ENCODE results near the gene PI4K2A. TPM values are rescaled to one million over a fixed set of nuclear protein-coding genes. Genes with fewer than 3 reads are reported as not detected.

PI4K2A gene
- polyA plus RNA-seq, 6 donors from 2014 or later: 5.1 to 7.9 (median 6.4) TPM

DNA sequence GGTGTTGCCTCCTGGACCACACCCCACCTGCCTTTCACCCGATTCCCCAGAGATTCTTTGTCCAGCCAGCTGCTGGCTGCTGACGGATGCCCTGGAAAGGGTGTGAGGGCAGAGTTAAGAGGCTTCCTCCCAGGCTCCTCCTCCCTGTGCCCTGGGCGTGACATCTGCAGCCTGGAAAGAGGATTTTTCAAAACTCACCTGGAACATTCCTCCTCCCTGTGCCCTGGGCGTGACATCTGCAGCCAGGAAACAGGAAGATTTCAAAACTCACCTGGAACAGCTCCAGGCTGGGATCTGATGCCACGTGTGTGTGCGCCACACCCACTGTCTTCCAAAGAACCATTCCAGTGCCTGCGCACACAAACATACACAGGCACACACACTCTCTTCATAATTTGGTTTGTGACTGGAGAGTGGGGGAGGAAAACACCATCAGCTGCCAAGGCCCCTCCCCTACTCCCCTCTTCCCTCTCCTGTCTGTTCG lies 78.2 kb downstream of the PI4K2A start:
- Mint-ChIP-seq H3K27ac (no peak overlapping the region), H3K4me3 (no peak overlapping the region), H3K9me3 (no peaks in the 10 kb centered on the region), H3K4me1 (peaks cover 4 to 11% (median 10%) of the 10 kb centered on the region in 3 donors), H3K27me3 (peaks cover 5 to 14% (median 6%) of the 10 kb centered on the region in 3 donors), H3K36me3 (no peaks in the 10 kb centered on the region)
- DNase-seq: no peak
- no peak for ATAC-seq (ENCODE audit: low read depth in 2 of 2)

DNA sequence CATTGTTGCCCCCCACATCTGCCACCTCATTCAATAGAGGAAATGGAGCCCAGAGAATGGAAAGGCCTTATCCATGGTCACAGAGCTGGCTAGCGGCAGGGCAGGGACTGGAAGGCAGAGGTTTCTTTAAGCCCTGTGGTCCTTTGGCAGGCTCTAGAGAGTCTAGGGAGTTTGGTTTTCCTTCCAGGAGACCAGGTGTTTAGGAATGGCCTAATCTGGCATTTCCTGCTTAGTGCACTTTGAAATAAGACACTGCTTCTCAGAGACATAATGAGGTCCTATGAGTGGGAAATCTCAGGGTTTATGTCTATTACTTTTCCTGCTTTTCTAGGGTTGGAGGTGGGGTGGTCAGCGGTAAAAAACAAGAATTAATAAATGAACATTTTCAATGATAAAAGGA lies 79.1 kb downstream of the PI4K2A start:
- Mint-ChIP-seq H3K27ac (no peak overlapping the region), H3K4me3 (no peak overlapping the region), H3K4me1 (peaks cover 0 to 9% (median under 1%) of the 10 kb centered on the region in 3 donors), H3K9me3 (no peaks in the 10 kb centered on the region), H3K27me3 (peaks cover 3 to 14% (median 5%) of the 10 kb centered on the region in 3 donors), H3K36me3 (no peaks in the 10 kb centered on the region)
- ATAC-seq (ENCODE audit: low read depth in 2 of 2): no peak
- no peak for DNase-seq

DNA sequence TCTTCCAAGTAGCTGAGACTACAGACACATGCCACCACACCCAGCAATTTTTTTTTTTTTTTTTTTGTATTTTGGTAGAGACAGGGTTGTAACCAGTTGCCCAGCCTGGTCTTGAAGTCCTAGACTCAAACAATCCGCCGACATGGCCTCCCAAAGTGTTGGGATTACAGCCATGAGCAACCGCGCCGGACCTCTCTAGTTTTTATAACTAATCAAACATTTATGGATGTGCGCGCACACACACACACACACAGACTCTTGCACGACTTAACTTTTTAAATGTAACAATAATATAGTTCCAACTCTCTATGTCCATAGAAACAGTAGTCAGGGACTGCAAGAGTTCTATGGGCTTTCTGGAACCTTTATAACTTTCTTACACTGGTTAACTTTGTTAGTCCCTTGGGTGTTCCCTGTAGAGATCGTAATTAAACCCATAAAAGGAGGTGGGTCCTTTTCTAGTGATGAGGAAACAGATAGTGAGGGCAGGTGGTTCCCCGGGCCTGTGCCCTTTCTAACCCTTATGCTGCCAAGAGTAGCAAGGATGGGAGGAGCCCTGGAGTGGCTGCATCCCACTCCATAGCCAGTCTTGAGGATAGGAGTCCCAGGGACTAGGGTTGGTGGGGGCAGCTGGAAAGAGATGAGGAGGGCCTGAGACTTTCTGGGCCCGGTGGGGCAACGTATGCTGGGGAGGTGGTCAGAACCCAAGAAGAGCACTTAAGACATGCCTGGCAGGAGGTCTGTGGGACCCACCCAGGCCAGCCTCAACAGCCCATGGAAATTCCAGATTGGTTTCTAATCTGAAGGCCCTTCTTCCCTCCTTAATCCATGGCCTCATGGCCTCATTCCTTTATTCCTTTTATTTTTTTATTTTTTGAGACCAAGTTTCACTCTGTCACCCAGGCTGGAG lies 81.7 kb downstream of the PI4K2A start:
- H3K4me1 Mint-ChIP-seq: no peaks in the 10 kb centered on the region
- H3K27me3 Mint-ChIP-seq: peaks cover 5 to 19% (median 19%) of the 10 kb centered on the region in 3 donors
- H3K9me3 Mint-ChIP-seq: no peaks in the 10 kb centered on the region
- no peaks in the 10 kb centered on the region for H3K36me3 Mint-ChIP-seq
- no peak overlapping the region for H3K27ac Mint-ChIP-seq
- DNase-seq: no peak
- no peak for ATAC-seq (ENCODE audit: low read depth in 2 of 2)
- no peak overlapping the region for H3K4me3 Mint-ChIP-seq

DNA sequence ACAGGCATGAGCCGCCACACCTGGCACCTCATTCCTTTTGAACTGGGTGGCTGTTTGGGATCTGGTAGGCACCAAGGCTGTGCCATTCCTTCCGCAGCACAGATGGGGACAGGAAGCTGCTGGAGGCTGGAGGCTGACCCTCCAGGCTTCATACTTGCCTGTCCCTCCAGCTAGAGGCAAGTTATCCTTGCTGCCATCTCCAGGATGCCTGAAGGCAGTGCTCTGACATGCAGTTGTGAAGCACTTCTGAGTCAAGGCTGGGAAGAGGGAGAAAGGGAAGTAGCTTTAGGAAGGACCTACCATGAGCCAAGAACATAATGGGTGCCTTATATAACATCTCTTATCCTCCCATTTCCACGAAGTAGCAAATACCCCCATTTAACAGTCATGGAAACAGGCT lies 82.5 kb downstream of the PI4K2A start:
- Mint-ChIP-seq H3K27me3 (peaks cover 2 to 19% (median 19%) of the 10 kb centered on the region in 3 donors), H3K9me3 (no peaks in the 10 kb centered on the region)
- DNase-seq: no peak

DNA sequence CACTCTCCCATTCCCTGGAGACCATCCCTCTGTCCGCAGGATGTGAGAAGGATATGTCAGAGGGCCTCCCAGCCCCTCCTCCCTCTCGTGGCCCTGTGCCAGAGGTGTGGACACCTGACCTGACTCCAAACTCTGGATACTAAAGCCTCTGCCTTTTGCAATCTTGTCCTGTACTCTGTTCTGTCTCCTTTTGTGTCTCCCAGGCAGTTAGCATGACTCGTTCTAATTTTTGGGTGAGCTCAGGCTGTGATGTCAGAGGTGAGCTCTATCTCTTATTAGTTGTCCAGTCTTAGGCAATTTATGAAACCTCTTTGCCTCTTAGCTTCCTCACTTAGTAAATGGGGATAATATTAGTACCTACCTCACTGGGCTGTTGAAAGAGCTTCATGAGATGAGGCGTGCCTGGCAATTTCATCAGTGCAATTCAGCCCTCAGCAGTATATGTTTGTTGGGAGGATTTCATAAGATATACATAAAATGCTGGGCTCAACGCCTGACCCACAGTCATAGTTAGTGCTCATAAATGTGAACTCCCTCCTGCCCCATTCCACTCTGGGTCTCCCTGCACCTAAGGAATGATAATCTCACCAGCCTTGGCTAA lies 84.0 kb downstream of the PI4K2A start:
- Mint-ChIP-seq H3K27me3 (peaks cover 0 to 26% (median 17%) of the 10 kb centered on the region in 3 donors), H3K4me1 (no peaks in the 10 kb centered on the region), H3K36me3 (no peaks in the 10 kb centered on the region), H3K27ac (peak overlapping the region in 3 of 6 donors; percentile 26 to 49 (median 41)), H3K4me3 (no peak overlapping the region), H3K9me3 (no peaks in the 10 kb centered on the region)
- no peak for DNase-seq
- ATAC-seq (ENCODE audit: low read depth in 2 of 2): no peak

More for the DNA sequence above, 82.5 kb downstream of the PI4K2A start:
- no peaks in the 10 kb centered on the region for H3K36me3 Mint-ChIP-seq
- no peak overlapping the region for H3K4me3 Mint-ChIP-seq
- ATAC-seq (ENCODE audit: low read depth in 2 of 2): no peak
- H3K4me1 Mint-ChIP-seq: no peaks in the 10 kb centered on the region
- H3K27ac Mint-ChIP-seq: no peak overlapping the region

Other genes with a start within 250 kb of the PI4K2A start
- gene RRP12, start 239.3 kb upstream of the PI4K2A start, polyA plus RNA-seq (ENCODE audit: low read depth in 6 of 6): 10 to 100 TPM in 5 of 6 donors, 1 to 10 TPM in 1; 8.1 to 20.8 (median 15.7) TPM
- 100 to 1,000 TPM; 177 to 263 (median 203) TPM for gene PGAM1, start 214.5 kb upstream of the PI4K2A start, polyA plus RNA-seq (ENCODE audit: low read depth in 6 of 6)
- gene EXOSC1, start 194.7 kb upstream of the PI4K2A start, polyA plus RNA-seq (ENCODE audit: low read depth in 6 of 6): 10 to 100 TPM; 47.3 to 72.0 (median 65.8) TPM
- gene ZDHHC16, start 194.5 kb upstream of the PI4K2A start, polyA plus RNA-seq (ENCODE audit: low read depth in 6 of 6): 10 to 100 TPM; 23.2 to 57.2 (median 29.5) TPM
- 10 to 100 TPM; 22.5 to 44.3 (median 26.6) TPM for gene MMS19, start 142.2 kb upstream of the PI4K2A start, polyA plus RNA-seq (ENCODE audit: low read depth in 6 of 6)
- gene UBTD1, start 141.7 kb upstream of the PI4K2A start, polyA plus RNA-seq (ENCODE audit: low read depth in 6 of 6): 1 to 10 TPM in 3 of 6 donors, under 1 TPM in 2, not detected in 1; 0.60 to 1.2 (median 1.0) TPM
- not detected for gene ANKRD2, start 67.9 kb upstream of the PI4K2A start, polyA plus RNA-seq (ENCODE audit: low read depth in 6 of 6)
- not detected for gene HOGA1, start 56.3 kb upstream of the PI4K2A start, polyA plus RNA-seq (ENCODE audit: low read depth in 6 of 6)
- not detected for gene C10orf62, start 51.0 kb upstream of the PI4K2A start, polyA plus RNA-seq (ENCODE audit: low read depth in 6 of 6)
- 1 to 10 TPM in 2 of 6 donors, under 1 TPM in 3, not detected in 1; 0.27 to 2.1 (median 0.77) TPM for gene MORN4, start 7.2 kb upstream of the PI4K2A start, polyA plus RNA-seq (ENCODE audit: low read depth in 6 of 6)
- 1 to 10 TPM; 1.4 to 4.0 (median 2.3) TPM for gene AVPI1, start 46.6 kb downstream of the PI4K2A start, polyA plus RNA-seq (ENCODE audit: low read depth in 6 of 6)
- under 1 TPM in 1 of 6 donors, not detected in 5; 0.57 TPM for gene MARVELD1, start 73.1 kb downstream of the PI4K2A start, polyA plus RNA-seq (ENCODE audit: low read depth in 6 of 6)
- gene ZFYVE27, start 96.5 kb downstream of the PI4K2A start, polyA plus RNA-seq (ENCODE audit: low read depth in 6 of 6): 10 to 100 TPM; 34.0 to 51.3 (median 38.0) TPM
- not detected for gene SFRP5, start 131.3 kb downstream of the PI4K2A start, polyA plus RNA-seq (ENCODE audit: low read depth in 6 of 6)
- not detected for gene GOLGA7B, start 209.2 kb downstream of the PI4K2A start, polyA plus RNA-seq (ENCODE audit: low read depth in 6 of 6)